Right lobe of liver (tissue), 4 donors: ENCODE data around the gene SLC39A1.

ENCODE experiments used
- CTCF ChIP-seq, 4 donors: fragments of 200-600 bp in 3 of 4; fragments of 450-650 bp in 1 of 4; IDR thresholded peaks; one replicate each; pipeline versions ENCODE4 v1.5.1 to v1.8.0; 2016 to 2022; ENCODE audit warnings: antibody characterized with exemption in 4 of 4, mild to moderate bottlenecking in 2 of 4
- POLR2A ChIP-seq: fragments of 450-650 bp; IDR thresholded peaks from one replicate; pipeline ENCODE4 v1.6.1; 2017; ENCODE audit warnings: antibody characterized with exemption, mild to moderate bottlenecking
- donor health status: DM: no; HTN: no; CAD: no.
- donor health status: DM: no; HTN: no; CAD: no.
- donor health status: DM: no; HTN: yes; CAD: no.

- no peak for TF ChIP-seq CTCF (IDR thresholded peaks at IDR 0.05)
- no peak for TF ChIP-seq POLR2A
These were observed 21.3 kb downstream of the SLC39A1 start for GRCh38 chr1:153941826-153942725.
